Effector memory CD4-positive, alpha-beta T cell (primary cell): Measurements from ENCODE around the gene CLEC2D.
"Not testable (repeated sequence)": the region's sequence is repeated elsewhere in the genome, so short reads cannot be mapped to it uniquely, and the experiment has no call there.

ENCODE experiments used
- DNase-seq, 3 donors: peaks; one replicate each; pipeline ENCODE4 v3.0.0-alpha.2; 2020
- H3K27ac ChIP-seq: 2 replicates; pipeline ENCODE4 v1.7.0; 2013; ENCODE audit warnings: mild to moderate bottlenecking, low read length, moderate library complexity; ENCODE audit not compliant: insufficient read depth, poor library complexity, severe bottlenecking
- H3K27me3 ChIP-seq: replicated peaks from 2 replicates; pipeline ENCODE4 v1.7.0; 2013; ENCODE audit warnings: mild to moderate bottlenecking, low read length; ENCODE audit not compliant: insufficient read depth, control insufficient read depth, poor library complexity, severe bottlenecking
- H3K36me3 ChIP-seq: 2 replicates; pipeline ENCODE4 v1.7.0; 2013; ENCODE audit warnings: mild to moderate bottlenecking, low read length, moderate library complexity; ENCODE audit not compliant: control insufficient read depth, insufficient read depth
- H3K4me1 ChIP-seq: 2 replicates; pipeline ENCODE4 v1.7.0; 2013; ENCODE audit warnings: low read length, mild to moderate bottlenecking; ENCODE audit not compliant: control insufficient read depth, insufficient read depth, poor library complexity, severe bottlenecking
- H3K4me3 ChIP-seq: 2 replicates; pipeline ENCODE4 v1.7.0; 2013; ENCODE audit warnings: low read length, low read depth, mild to moderate bottlenecking; ENCODE audit not compliant: insufficient read depth, poor library complexity, severe bottlenecking
- H3K9me3 ChIP-seq: 2 replicates; pipeline ENCODE4 v1.7.0; 2013; ENCODE audit warnings: mild to moderate bottlenecking, low read length, moderate library complexity; ENCODE audit not compliant: control insufficient read depth

Gene CLEC2D

GRCh38 chr12:9736936-9737705, 67.6 kb downstream of the CLEC2D start:
- H3K4me1 ChIP-seq = peaks cover 25% of the 10 kb centered on the region
- DNase-seq = no peak
- no peaks in the 10 kb centered on the region for H3K9me3 ChIP-seq
- no peaks in the 10 kb centered on the region for H3K27me3 ChIP-seq
- H3K27ac ChIP-seq = peak overlapping the region; percentile 55
- H3K36me3 ChIP-seq = no peaks in the 10 kb centered on the region
- H3K4me3 ChIP-seq = no peak overlapping the region

- not testable (repeated sequence) for H3K27ac ChIP-seq, H3K36me3 ChIP-seq, H3K27me3 ChIP-seq, H3K4me3 ChIP-seq, DNase-seq, H3K9me3 ChIP-seq
- peaks cover 34% of the 10 kb centered on the region for H3K4me1 ChIP-seq
Observed at GRCh38 chr12:9738905-9739304, 69.4 kb downstream of the CLEC2D start.

- not testable (repeated sequence) for H3K4me3 ChIP-seq, H3K9me3 ChIP-seq, DNase-seq, H3K36me3 ChIP-seq, H3K27me3 ChIP-seq
- peak overlapping the region; percentile 48 for H3K27ac ChIP-seq
- peaks cover 35% of the 10 kb centered on the region for H3K4me1 ChIP-seq
Observed at GRCh38 chr12:9739404-9740105, 70.0 kb downstream of the CLEC2D start.

GRCh38 chr12:9740106-9740750, 70.7 kb downstream of the CLEC2D start:
- Histone ChIP-seq H3K36me3 (no peaks in the 10 kb centered on the region), H3K4me1 (peaks cover 35% of the 10 kb centered on the region), H3K9me3 (no peaks in the 10 kb centered on the region), H3K4me3 (no peak overlapping the region), H3K27me3 (no peaks in the 10 kb centered on the region), H3K27ac (peak overlapping the region; percentile 48)
- no peak for DNase-seq

GRCh38 chr12:9741726-9742125, 72.2 kb downstream of the CLEC2D start:
- H3K27me3 ChIP-seq = no peaks in the 10 kb centered on the region
- peak overlapping the region; percentile 69 for H3K27ac ChIP-seq
- no peak overlapping the region for H3K4me3 ChIP-seq
- no peaks in the 10 kb centered on the region for H3K36me3 ChIP-seq
- DNase-seq = peak; percentile 69 to 74 (median 72)
- H3K9me3 ChIP-seq = no peaks in the 10 kb centered on the region
- H3K4me1 ChIP-seq = peaks cover 33% of the 10 kb centered on the region

GRCh38 chr12:9742661-9743060, 73.1 kb downstream of the CLEC2D start:
- Histone ChIP-seq H3K4me1 (peaks cover 30% of the 10 kb centered on the region), H3K4me3 (peak overlapping the region; percentile 15), H3K27me3 (no peaks in the 10 kb centered on the region), H3K27ac (peak overlapping the region; percentile 69), H3K9me3 (no peaks in the 10 kb centered on the region), H3K36me3 (no peaks in the 10 kb centered on the region)
- DNase-seq = peak in 1 of 3 donors; percentile 34

- H3K4me1 ChIP-seq = peaks cover 23% of the 10 kb centered on the region
Observed at GRCh38 chr12:9745199-9745598, 75.7 kb downstream of the CLEC2D start.

More at GRCh38 chr12:9745199-9745598, 75.7 kb downstream of the CLEC2D start:
- Histone ChIP-seq H3K4me3 (no peak overlapping the region), H3K27me3 (no peaks in the 10 kb centered on the region), H3K36me3 (no peaks in the 10 kb centered on the region), H3K9me3 (no peaks in the 10 kb centered on the region), H3K27ac (no peak overlapping the region)
- no peak for DNase-seq
